HepG2 (cell line): ENCODE data around the gene IFT80.

Source experiments
- NBN ChIP-seq: fragments of 450-650 bp; conservative IDR thresholded peaks from 2 replicates; pipeline ENCODE4 v1.6.1; 2017
- SIN3B ChIP-seq: fragments of 150-350 bp; IDR thresholded peaks from 2 replicates; pipeline ENCODE4 v1.6.1; 2014; ENCODE audit warnings: low read length
- SP4 ChIP-seq: sonication (generic); formaldehyde crosslinking; IDR thresholded peaks from 2 replicates; pipeline ENCODE4 v1.8.1; 2023; ENCODE audit warnings: mild to moderate bottlenecking, missing genetic modification reagents
- ZNF143 ChIP-seq: sonication (generic); formaldehyde crosslinking; IDR thresholded peaks from 2 replicates; pipeline ENCODE4 v1.4.0; 2020; ENCODE audit warnings: missing genetic modification reagents
- ZNF512B ChIP-seq: sonication (generic); formaldehyde crosslinking; IDR thresholded peaks from 2 replicates; pipeline ENCODE4 v1.5.1; 2020; ENCODE audit warnings: missing genetic modification reagents, mild to moderate bottlenecking, borderline replicate concordance

GRCh38 chr3:160319322-160319721 lies 79.7 kb downstream of the IFT80 start:
- TF ChIP-seq SIN3B (no peak), NBN (no peak), ZNF512B (CRISPR knock-in tag) (no peak), SP4 (CRISPR knock-in tag) (no peak), ZNF143 (CRISPR knock-in tag) (no peak)
